ENCODE measurements around the gene INTS6L. TPM values are rescaled to one million over a fixed set of nuclear protein-coding genes. Genes with fewer than 3 reads are reported as not detected.
"Not testable (repeated sequence)": the region's sequence is repeated elsewhere in the genome, so short reads cannot be mapped to it uniquely, and the experiment has no call there.

Gene INTS6L
- total RNA-seq, 6 experiments from 2014 or later = 0.37 to 2.0 (median 1.1) TPM

DNA sequence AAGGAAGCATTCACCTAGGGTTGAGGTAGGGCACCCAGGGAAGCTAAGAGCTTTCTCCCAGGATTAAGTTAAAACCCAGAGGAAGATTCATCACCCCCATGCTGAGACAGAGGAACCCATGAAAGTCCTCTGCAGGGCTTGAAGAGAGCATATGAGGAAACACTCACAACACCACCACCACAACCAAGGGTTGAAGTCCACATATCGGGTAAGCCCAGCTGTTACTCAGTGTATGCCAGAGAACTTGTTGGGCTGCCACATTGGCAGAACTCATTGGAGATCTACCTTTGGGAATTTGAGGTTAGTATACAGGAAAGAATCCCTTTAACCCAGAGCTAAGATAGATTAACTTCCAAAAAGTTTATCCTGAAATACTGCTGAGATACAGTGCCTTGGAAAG is 75.1 kb downstream of the INTS6L start:
- Histone ChIP-seq H3K36me3 (no peaks in the 10 kb centered on the region), H3K4me1 (no peaks in the 10 kb centered on the region), H3K4me3 (no peak overlapping the region), H3K27me3 (no peaks in the 10 kb centered on the region), H3K27ac (no peak overlapping the region), H3K9me3 (no peaks in the 10 kb centered on the region)
- TF ChIP-seq, protein P1, sequence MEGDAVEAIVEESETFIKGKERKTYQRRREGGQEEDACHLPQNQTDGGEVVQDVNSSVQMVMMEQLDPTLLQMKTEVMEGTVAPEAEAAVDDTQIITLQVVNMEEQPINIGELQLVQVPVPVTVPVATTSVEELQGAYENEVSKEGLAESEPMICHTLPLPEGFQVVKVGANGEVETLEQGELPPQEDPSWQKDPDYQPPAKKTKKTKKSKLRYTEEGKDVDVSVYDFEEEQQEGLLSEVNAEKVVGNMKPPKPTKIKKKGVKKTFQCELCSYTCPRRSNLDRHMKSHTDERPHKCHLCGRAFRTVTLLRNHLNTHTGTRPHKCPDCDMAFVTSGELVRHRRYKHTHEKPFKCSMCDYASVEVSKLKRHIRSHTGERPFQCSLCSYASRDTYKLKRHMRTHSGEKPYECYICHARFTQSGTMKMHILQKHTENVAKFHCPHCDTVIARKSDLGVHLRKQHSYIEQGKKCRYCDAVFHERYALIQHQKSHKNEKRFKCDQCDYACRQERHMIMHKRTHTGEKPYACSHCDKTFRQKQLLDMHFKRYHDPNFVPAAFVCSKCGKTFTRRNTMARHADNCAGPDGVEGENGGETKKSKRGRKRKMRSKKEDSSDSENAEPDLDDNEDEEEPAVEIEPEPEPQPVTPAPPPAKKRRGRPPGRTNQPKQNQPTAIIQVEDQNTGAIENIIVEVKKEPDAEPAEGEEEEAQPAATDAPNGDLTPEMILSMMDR (IDR thresholded peaks at IDR 0.05) = no peak
- no peak for TF ChIP-seq POLR2A (IDR thresholded peaks at IDR 0.05)
- WGBS (ENCODE audit: insufficient coverage, low coverage, low lambda C conversion rate, missing lambda C conversion rate) = 33% methylated on average over 1 of the region's 1 CpG
- intact Hi-C loops (cut with DNase I) = no loop called here
- no peak for ATAC-seq
- no peak for DNase-seq

DNA sequence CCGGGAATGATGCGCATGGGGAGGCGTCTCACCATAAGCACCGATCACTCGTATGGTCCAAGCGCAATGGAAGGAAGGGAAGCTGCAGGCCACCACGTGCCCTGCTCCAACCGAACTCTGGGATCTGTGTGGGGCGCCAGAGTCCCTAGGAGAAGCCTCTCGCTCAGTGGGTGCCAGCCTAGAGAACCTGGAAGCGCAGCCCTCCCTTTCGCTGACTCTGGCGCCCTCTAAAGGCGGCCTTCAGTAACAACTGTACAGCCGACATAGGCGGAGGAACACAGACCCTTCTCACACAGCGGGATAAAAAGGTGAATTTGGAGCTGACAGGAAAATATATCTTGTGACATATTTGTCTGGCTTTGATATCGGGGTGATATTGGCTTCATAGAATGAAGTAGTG is 76.0 kb downstream of the INTS6L start:
- WGBS (ENCODE audit: insufficient coverage, low coverage, low lambda C conversion rate, missing lambda C conversion rate) = 39% methylated on average over 10 of the region's 18 CpGs
- peak; percentile 41 to 63 (median 44) for ATAC-seq
- Histone ChIP-seq H3K4me3 (no peak overlapping the region), H3K9me3 (no peaks in the 10 kb centered on the region), H3K27ac (no peak overlapping the region), H3K27me3 (no peaks in the 10 kb centered on the region), H3K36me3 (no peaks in the 10 kb centered on the region), H3K4me1 (no peaks in the 10 kb centered on the region)
- peak in 1 of 3 donors; percentile 31 for DNase-seq
- intact Hi-C loops (cut with DNase I) = no loop called here
- TF ChIP-seq, protein P1 (IDR thresholded peaks at IDR 0.05) = peak in 3 of 4 donors; percentile 28 to 38 (median 33)
- no peak for TF ChIP-seq POLR2A (IDR thresholded peaks at IDR 0.05)

DNA sequence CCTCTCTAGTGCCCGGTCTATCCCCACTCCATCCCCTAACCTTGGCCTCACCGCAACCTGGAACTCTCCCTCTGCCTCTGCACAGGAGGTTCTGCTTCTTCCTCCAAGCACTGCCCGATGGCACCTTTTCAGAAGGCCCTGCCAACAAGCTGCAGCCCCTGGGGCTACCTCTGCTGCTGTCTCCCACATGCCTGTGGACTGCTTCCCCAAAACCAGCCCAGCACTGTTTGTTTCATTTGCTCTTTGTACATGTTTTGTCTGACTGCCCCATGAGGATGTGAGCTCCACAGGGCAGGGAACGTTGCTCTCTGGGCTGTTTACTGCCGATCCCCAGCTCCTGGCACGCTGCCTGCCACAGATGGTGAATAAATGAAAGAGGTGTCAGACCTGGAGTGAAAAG is 85.4 kb downstream of the INTS6L start:
- H3K4me3 ChIP-seq = no peak overlapping the region
- no peak for ATAC-seq
- TF ChIP-seq, protein P1 (IDR thresholded peaks at IDR 0.05) = no peak
- TF ChIP-seq POLR2A (IDR thresholded peaks at IDR 0.05) = no peak

DNA sequence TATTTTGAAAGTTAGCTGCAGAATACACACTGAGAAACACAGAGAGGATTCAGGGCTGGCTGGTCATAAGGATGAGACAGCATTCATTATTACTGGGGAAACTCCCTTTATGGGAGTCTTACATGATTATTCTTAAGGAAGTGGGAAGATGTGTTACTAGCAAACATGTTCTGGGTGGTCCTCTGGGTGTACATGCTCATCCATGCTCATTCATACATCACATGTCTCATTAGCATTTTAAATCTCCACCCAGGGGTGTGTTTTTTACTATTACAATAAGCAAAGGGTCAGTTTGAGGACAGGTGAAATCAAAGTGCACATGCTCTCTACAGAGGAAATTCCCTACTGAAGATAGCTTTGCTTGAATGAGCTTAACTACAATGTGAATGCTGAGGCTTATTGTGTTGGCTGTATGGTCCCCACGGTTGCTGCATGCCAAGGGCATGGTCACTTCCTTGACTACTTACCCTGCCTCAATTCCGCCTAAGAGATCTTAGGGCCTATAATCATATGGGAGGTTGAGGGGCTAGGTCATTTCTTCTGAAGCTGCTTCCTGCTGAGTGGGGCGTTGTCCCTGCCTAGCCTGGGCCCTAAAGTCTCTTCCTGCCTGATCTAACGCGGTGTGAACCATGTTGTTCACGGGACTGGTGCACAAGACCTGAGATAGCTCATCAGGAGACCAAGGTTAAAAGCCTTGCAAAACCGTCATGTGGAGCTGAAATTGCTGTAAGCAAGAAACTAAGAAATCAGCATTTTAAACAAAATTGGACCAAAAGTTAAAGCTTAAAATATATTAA is 104.1 kb downstream of the INTS6L start:
- 64% methylated on average over 2 of the region's 7 CpGs for WGBS (ENCODE audit: insufficient coverage, low coverage, low lambda C conversion rate, missing lambda C conversion rate)
- H3K27ac ChIP-seq; intact Hi-C loops (cut with DNase I); H3K36me3 ChIP-seq; H3K4me1 ChIP-seq; ATAC-seq; H3K9me3 ChIP-seq; H3K4me3 ChIP-seq; H3K27me3 ChIP-seq; DNase-seq: not testable (repeated sequence)

More for the DNA sequence above, 85.4 kb downstream of the INTS6L start:
- Histone ChIP-seq H3K9me3 (no peaks in the 10 kb centered on the region), H3K36me3 (no peaks in the 10 kb centered on the region), H3K27me3 (peaks cover 0 to 4% of the 10 kb centered on the region in 2 donors), H3K27ac (no peak overlapping the region), H3K4me1 (no peaks in the 10 kb centered on the region)
- no peak for DNase-seq
- intact Hi-C loops (cut with DNase I) = no loop called here
- WGBS (ENCODE audit: insufficient coverage, low coverage, low lambda C conversion rate, missing lambda C conversion rate) = 43% methylated on average over 6 of the region's 6 CpGs

DNA sequence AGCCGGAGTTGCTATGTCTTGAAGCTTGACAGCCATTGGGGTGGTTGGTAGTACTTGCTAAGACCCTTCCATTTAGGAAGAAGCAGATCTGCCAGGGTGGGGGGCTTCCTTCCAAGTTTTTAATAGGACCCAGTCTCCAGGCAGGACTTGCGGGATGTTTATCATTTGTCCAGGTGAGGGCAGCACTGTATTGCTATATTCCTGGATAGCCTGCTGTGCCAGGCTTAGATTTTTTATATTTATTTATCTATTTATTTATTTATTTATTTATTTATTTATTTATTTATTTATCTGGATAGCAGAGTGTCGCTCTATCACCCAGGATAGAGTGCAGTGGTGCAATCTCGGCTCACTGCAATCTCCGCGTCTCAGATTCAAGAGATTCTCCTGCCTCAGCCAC is 105.5 kb downstream of the INTS6L start:
- no peaks in the 10 kb centered on the region for H3K9me3 ChIP-seq
- DNase-seq (no peak), ATAC-seq (peak in 3 of 4 donors; percentile 33 to 45 (median 43))
- no peaks in the 10 kb centered on the region for H3K4me1 ChIP-seq
- H3K36me3 ChIP-seq = no peaks in the 10 kb centered on the region
- 70% methylated on average over 4 of the region's 6 CpGs for WGBS (ENCODE audit: insufficient coverage, low coverage, low lambda C conversion rate, missing lambda C conversion rate)
- intact Hi-C loops (cut with DNase I) = no loop called here
- no peak for TF ChIP-seq POLR2A (IDR thresholded peaks at IDR 0.05)
- TF ChIP-seq, protein P1 (IDR thresholded peaks at IDR 0.05) = peak in 3 of 4 donors; percentile 30 to 46 (median 33)
- H3K4me3 ChIP-seq = no peak overlapping the region
- no peak overlapping the region for H3K27ac ChIP-seq
- no peaks in the 10 kb centered on the region for H3K27me3 ChIP-seq
